GM12874 (cell line): ENCODE measurements around the gene KDM2A.
A peak's percentile ranks its signal among the peaks of the same experiment; 100 is the strongest.

ENCODE experiments used
- TF ChIP-seq, protein P1 (sequence below): IDR thresholded peaks from 2 replicates; pipeline ENCODE4 v1.5.1; 2011; ENCODE audit warnings: low read depth, mild to moderate bottlenecking, control low read depth, low read length, moderate library complexity; ENCODE audit not compliant: insufficient read depth

The KDM2A gene

DNA sequence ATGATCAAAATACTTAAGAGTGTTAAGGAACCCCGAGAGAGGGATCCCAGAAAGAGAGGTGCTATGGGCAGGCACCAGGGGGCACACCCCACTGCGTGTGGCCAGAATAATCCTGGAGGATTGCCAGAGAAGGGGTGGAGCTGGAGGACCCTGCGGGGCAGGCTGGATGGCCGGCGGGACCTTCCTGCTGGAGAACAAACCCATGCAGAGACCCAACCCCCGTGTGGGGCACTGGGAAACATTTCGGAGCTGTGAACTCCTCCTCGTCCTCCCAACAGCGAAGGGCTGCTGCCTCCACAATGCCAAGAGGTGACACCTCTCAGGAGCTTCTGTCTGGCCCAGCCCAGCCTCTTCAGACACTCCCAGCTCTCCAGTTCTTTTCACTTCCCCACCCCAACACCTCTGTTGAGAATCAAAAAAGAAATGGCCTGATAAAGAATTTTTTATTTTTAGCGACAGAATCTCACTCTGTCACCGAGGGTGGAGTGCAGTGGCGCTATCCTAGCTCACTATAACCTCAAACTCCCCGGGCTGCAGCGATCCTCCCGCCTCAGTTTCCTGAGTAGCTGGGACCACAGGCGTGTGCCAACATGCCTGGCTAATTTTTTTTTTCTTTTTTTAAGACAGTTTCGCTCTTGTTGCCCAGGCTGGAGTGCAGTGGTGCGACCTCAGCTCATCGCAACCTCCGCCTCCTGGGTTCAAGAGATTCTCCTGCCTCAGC, 36.8 kb upstream of the KDM2A start:
- TF ChIP-seq, protein P1, sequence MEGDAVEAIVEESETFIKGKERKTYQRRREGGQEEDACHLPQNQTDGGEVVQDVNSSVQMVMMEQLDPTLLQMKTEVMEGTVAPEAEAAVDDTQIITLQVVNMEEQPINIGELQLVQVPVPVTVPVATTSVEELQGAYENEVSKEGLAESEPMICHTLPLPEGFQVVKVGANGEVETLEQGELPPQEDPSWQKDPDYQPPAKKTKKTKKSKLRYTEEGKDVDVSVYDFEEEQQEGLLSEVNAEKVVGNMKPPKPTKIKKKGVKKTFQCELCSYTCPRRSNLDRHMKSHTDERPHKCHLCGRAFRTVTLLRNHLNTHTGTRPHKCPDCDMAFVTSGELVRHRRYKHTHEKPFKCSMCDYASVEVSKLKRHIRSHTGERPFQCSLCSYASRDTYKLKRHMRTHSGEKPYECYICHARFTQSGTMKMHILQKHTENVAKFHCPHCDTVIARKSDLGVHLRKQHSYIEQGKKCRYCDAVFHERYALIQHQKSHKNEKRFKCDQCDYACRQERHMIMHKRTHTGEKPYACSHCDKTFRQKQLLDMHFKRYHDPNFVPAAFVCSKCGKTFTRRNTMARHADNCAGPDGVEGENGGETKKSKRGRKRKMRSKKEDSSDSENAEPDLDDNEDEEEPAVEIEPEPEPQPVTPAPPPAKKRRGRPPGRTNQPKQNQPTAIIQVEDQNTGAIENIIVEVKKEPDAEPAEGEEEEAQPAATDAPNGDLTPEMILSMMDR = peak; percentile 16; the same call in 1 of the 2 replicates

DNA sequence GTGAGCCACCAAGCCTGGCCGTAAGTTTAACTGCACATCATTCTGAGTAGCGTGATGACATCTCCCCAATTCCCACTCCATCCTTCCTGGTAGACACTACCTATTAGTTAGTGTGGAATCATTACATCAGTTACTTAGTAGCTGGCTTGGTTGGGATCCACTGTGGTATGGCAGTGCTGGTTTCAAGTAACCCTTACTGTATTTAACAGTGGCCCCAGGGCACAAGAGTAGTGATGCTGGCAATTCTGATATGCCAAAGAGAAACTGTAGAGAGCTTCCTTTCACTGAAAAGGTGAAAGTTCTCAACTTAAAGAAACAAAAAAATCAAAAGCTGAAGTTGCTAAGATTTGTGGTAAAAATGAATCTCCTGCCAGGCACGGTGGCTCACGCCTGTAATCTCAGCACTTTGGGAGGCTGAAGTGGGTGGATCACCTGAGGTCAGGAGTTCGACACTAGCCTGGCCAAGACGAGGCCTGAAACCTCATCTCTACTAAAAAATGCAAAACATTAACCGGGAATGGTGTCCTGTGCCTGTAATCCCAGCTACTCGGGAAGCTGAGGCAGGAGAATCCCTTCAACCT, 35.2 kb upstream of the KDM2A start:
- TF ChIP-seq, protein P1 = no peak

DNA sequence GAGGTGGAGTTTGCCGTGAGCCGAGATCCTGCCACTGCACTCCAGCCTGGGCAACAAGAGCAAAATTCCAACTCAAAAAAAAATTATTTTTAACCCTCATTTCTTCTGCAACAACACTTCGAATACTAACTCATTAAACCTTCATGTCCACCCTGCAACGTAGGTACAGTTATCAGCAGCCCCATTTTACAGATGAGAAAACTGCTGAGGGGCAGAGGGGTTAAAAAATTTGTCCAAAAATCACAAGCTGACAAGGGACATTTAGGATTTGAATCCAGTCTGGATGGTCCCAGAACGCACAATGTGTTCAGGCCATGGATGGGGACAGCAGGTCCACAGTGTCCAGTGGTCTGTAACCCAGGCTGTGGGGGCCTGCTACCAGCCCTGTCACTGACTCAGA, 33.4 kb upstream of the KDM2A start:
- TF ChIP-seq, protein P1 = no peak

DNA sequence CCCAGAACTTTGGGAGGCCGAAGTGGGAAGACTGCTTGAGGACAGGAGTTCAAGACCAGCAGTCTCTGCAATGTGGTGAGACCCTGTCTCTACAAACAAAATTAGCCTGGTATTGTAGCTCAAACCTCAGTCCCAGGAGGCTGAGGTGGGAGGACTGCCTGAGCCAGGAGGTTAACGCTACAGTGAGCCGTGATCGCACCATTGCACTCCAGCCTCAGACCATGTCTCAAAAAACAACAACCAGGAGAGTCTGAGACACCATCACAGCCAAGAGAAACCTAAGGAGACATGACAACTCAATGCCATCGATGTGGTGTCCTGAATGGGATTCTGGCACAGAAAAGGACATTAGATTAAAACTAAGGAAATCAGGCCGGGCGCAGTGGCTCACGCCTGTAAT, 28.3 kb upstream of the KDM2A start:
- TF ChIP-seq, protein P1 = no peak

DNA sequence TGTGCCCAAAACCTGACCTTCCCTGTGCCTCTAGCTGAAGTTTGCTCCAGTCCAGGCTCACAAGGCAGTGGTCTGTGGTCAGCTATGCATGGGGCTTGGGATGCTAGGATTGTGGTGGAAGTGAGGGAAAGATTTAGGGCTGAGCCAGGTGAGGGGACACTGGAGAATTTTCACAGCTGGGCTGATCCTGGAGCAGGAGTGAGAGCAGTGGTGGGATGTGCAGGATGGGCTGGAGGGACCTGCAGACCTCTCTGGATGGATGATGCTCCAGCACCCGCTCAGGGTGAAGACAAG, 23.9 kb upstream of the KDM2A start:
- TF ChIP-seq, protein P1 = no peak

DNA sequence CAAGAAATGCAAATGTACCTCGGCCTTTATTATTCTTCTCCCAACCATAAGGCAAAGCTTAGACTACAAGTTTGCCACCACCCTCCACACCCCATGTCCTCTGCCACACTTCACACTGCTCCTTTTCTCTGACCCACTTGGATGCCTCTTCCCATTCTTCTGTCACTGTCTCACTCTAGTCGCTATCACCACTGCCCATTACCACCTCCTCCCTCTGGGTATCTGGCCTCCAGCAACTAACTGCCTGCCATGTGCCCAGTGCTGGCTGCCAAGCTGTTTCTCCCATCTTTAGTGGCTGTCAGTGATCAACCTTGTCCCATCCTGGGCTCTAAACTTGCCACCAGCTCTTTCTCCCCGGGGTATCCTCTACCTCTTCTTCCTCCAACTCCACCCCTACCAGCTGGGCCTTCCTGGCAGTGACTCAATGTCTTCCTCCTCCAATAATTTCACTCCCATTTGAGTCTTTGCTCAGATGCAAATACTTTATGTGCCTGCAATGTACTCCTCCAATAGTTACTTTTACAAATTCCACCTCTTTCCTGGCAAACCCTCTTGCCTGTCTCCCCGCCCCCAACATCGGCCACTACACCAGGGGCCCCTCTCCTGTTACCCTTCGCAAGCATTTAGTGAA, 20.1 kb upstream of the KDM2A start:
- TF ChIP-seq, protein P1 = no peak

DNA sequence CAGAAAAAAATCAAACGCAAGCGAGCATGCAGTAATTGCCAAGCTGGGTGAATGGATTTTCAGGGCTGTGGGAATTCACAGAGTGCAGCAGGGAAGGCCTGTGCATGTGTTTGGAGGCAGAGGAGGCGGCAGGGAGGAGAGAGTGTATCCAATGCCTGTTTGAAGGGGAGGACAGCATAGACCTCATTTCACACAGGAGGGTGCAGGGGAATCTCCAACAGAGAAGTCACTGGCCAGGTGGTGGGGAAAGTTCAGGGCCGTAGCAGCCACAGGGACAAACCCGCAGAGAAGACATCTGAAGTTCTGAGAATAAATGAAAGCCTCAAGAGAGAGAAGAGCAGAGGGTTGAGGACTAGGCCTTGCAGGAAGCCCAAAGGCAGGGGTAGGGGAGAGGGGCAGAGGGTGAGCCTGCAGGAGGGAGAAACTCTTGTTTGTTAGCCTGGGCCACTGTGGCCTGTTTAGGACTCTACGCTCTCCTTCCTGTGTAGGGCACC, 19.2 kb upstream of the KDM2A start:
- TF ChIP-seq, protein P1 = no peak
